Ovary (tissue), 3 donors: ENCODE results near the gene USP31.

Experiments
- POLR2A ChIP-seq: fragments of 450-650 bp; IDR thresholded peaks from one replicate; pipeline ENCODE4 v1.6.1; 2017; ENCODE audit warnings: antibody characterized with exemption, mild to moderate bottlenecking, moderate library complexity
- TF ChIP-seq, protein P1 (sequence below), 3 donors: fragments of 450-650 bp in 2 of 3; fragments of 200-600 bp in 1 of 3; IDR thresholded peaks; one replicate each; pipeline versions ENCODE4 v1.5.1 to v1.8.0; 2016 to 2022; ENCODE audit warnings: antibody characterized with exemption in 3 of 3, mild to moderate bottlenecking in 1 of 3
- donor health status: DM: no; HTN: no; CAD: no.

DNA sequence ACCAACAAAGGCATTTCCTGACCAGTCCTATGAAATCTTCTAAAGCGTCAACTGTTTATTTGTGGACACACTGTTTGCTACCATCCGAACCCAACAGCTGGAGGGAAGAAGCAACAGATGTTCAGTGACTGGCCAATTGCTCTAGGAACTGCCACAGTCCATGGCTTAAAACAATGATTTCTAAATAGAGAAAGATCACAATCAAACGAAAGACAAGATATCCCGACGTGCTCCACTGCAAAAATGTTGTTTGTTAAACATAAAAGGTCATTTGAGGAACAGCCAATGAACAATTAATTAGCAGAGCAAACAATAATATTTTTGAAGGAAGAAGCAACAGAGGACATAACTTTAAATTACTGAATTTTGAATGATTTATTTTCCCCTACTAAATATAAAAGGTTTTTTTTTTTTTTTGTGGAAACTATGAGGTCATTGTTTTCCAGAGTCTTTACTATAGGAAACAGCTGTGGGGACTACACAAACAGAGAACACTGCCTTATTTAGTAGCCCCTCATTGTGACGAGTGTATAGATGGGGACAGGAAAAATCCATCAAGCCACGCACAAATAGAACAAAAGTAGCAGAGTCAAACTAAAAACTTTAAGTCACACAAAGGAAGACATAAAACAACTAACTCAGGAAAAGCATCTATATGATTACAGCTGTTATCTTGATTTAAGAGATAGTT lies 17.2 kb downstream of the USP31 start:
- TF ChIP-seq, protein P1, sequence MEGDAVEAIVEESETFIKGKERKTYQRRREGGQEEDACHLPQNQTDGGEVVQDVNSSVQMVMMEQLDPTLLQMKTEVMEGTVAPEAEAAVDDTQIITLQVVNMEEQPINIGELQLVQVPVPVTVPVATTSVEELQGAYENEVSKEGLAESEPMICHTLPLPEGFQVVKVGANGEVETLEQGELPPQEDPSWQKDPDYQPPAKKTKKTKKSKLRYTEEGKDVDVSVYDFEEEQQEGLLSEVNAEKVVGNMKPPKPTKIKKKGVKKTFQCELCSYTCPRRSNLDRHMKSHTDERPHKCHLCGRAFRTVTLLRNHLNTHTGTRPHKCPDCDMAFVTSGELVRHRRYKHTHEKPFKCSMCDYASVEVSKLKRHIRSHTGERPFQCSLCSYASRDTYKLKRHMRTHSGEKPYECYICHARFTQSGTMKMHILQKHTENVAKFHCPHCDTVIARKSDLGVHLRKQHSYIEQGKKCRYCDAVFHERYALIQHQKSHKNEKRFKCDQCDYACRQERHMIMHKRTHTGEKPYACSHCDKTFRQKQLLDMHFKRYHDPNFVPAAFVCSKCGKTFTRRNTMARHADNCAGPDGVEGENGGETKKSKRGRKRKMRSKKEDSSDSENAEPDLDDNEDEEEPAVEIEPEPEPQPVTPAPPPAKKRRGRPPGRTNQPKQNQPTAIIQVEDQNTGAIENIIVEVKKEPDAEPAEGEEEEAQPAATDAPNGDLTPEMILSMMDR (IDR thresholded peaks at IDR 0.05), result no peak
- no peak for TF ChIP-seq POLR2A
